ENCODE data around the gene ECD.

Gene ECD

GRCh38 chr10:73168465-73168803, 626 bp upstream of the ECD start:
- no peak for DNase-seq
- H3K4me3 ChIP-seq (ENCODE audit: low read depth, low read length) = peak overlapping the region; percentile 79
- in situ Hi-C loops (cut with HindIII; ENCODE audit: low pct_ligation_motif_present, low sequenced_read_pairs) = no loop called here
- peak overlapping the region; percentile 85 for H3K27ac ChIP-seq
- no peaks in the 10 kb centered on the region for H3K27me3 ChIP-seq (replicated peaks)
- TF ChIP-seq, protein P1, sequence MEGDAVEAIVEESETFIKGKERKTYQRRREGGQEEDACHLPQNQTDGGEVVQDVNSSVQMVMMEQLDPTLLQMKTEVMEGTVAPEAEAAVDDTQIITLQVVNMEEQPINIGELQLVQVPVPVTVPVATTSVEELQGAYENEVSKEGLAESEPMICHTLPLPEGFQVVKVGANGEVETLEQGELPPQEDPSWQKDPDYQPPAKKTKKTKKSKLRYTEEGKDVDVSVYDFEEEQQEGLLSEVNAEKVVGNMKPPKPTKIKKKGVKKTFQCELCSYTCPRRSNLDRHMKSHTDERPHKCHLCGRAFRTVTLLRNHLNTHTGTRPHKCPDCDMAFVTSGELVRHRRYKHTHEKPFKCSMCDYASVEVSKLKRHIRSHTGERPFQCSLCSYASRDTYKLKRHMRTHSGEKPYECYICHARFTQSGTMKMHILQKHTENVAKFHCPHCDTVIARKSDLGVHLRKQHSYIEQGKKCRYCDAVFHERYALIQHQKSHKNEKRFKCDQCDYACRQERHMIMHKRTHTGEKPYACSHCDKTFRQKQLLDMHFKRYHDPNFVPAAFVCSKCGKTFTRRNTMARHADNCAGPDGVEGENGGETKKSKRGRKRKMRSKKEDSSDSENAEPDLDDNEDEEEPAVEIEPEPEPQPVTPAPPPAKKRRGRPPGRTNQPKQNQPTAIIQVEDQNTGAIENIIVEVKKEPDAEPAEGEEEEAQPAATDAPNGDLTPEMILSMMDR (IDR thresholded peaks at IDR 0.05; ENCODE audit: low read depth, low read length, missing control alignments) = no peak
- no peaks in the 10 kb centered on the region for H3K36me3 ChIP-seq (replicated peaks)

GRCh38 chr10:73167458-73167782, 388 bp downstream of the ECD start:
- DNase-seq = no peak
- H3K4me3 ChIP-seq (ENCODE audit: low read depth, low read length) = peak overlapping the region; percentile 79
- peak overlapping the region; percentile 85 for H3K27ac ChIP-seq
- in situ Hi-C loops (cut with HindIII; ENCODE audit: low pct_ligation_motif_present, low sequenced_read_pairs) = no loop called here
- peaks cover 8% of the 10 kb centered on the region for H3K36me3 ChIP-seq (replicated peaks)
- TF ChIP-seq, protein P1 (IDR thresholded peaks at IDR 0.05; ENCODE audit: low read depth, low read length, missing control alignments) = no peak
- H3K27me3 ChIP-seq (replicated peaks) = no peaks in the 10 kb centered on the region

DNA sequence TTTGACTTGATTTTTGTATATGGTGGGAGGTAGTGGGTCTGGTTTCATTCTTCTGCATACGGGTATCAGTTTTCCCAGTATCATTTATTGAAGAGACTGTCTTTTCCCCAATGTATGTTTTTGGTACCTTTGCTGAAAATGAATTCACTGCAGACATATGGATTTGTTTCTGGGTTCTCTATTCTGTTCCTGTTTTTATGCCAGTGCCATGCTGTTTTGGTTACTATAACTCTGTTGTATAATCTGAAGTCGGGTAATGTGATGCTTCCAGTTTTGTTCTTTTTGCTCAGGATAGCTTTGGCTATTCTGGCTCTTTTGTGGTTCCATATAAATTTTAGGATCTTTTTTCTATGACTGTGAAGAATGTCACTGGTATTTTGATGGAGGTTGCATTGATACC, 836 bp downstream of the ECD start:
- in situ Hi-C loops (cut with HindIII; ENCODE audit: low pct_ligation_motif_present, low sequenced_read_pairs) = no loop called here
- H3K4me3 ChIP-seq (ENCODE audit: low read depth, low read length) = peak overlapping the region; percentile 79
- DNase-seq = no peak
- peaks cover 12% of the 10 kb centered on the region for H3K36me3 ChIP-seq (replicated peaks)
- H3K27ac ChIP-seq = peak overlapping the region; percentile 85
- TF ChIP-seq, protein P1 (IDR thresholded peaks at IDR 0.05; ENCODE audit: low read depth, low read length, missing control alignments) = no peak
- no peaks in the 10 kb centered on the region for H3K27me3 ChIP-seq (replicated peaks)

GRCh38 chr10:73163096-73163495, 4.7 kb downstream of the ECD start:
- TF ChIP-seq, protein P1 (IDR thresholded peaks at IDR 0.05; ENCODE audit: low read depth, low read length, missing control alignments) = no peak
- no peak overlapping the region for H3K27ac ChIP-seq
- peaks cover 23% of the 10 kb centered on the region for H3K36me3 ChIP-seq (replicated peaks)
- no peak for DNase-seq
- in situ Hi-C loops (cut with HindIII; ENCODE audit: low pct_ligation_motif_present, low sequenced_read_pairs) = no loop called here
- no peaks in the 10 kb centered on the region for H3K27me3 ChIP-seq (replicated peaks)
- H3K4me3 ChIP-seq (ENCODE audit: low read depth, low read length) = no peak overlapping the region

DNA sequence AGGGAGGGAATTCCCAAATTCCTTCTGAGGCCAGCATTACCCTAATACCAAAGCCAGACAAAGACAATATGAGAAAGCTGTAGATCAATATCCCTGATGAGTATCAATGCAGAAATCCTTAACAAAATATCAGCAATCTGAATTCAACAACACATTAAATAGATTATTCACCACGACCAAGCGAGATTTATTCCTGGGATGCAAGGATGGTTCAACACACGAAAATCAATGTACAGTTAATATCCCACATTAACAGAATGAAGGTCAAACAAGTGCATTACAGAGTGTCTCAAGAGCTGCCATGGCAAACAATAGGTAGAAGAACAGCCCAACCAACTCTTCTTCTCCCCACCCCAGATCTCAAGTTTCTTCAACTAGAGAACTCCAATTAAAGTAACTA, 6.1 kb downstream of the ECD start:
- in situ Hi-C loops (cut with HindIII; ENCODE audit: low pct_ligation_motif_present, low sequenced_read_pairs) = no loop called here
- Histone ChIP-seq H3K4me3 (ENCODE audit: low read depth, low read length) (no peak overlapping the region), H3K36me3 (replicated peaks) (peaks cover 27% of the 10 kb centered on the region), H3K27me3 (replicated peaks) (no peaks in the 10 kb centered on the region), H3K27ac (no peak overlapping the region)
- TF ChIP-seq, protein P1 (IDR thresholded peaks at IDR 0.05; ENCODE audit: low read depth, low read length, missing control alignments) = no peak
- DNase-seq = no peak

GRCh38 chr10:73161079-73161478, 6.7 kb downstream of the ECD start:
- in situ Hi-C loops (cut with HindIII; ENCODE audit: low pct_ligation_motif_present, low sequenced_read_pairs) = no loop called here
- no peak for DNase-seq
- TF ChIP-seq, protein P1 (IDR thresholded peaks at IDR 0.05; ENCODE audit: low read depth, low read length, missing control alignments) = no peak
- Histone ChIP-seq H3K4me3 (ENCODE audit: low read depth, low read length) (no peak overlapping the region), H3K27me3 (replicated peaks) (no peaks in the 10 kb centered on the region), H3K27ac (no peak overlapping the region), H3K36me3 (replicated peaks) (peaks cover 32% of the 10 kb centered on the region)
